ENCODE measurements around the gene CARS2.

GRCh38 chr13:110617321-110618072 lies 88.4 kb downstream of the CARS2 start:
- TF ChIP-seq CTCF (IDR thresholded peaks at IDR 0.05): no peak
- no peak for TF ChIP-seq POLR2A (IDR thresholded peaks at IDR 0.05)
